Measurements from ENCODE around the gene TBC1D4. TPM values are rescaled to one million over a fixed set of nuclear protein-coding genes. Genes with fewer than 3 reads are reported as not detected.
"Not testable (repeated sequence)": the region's sequence is repeated elsewhere in the genome, so short reads cannot be mapped to it uniquely, and the experiment has no call there.

Gene TBC1D4
- total RNA-seq, 4 donors from 2014 or later: 31.0 to 91.3 (median 46.1) TPM

DNA sequence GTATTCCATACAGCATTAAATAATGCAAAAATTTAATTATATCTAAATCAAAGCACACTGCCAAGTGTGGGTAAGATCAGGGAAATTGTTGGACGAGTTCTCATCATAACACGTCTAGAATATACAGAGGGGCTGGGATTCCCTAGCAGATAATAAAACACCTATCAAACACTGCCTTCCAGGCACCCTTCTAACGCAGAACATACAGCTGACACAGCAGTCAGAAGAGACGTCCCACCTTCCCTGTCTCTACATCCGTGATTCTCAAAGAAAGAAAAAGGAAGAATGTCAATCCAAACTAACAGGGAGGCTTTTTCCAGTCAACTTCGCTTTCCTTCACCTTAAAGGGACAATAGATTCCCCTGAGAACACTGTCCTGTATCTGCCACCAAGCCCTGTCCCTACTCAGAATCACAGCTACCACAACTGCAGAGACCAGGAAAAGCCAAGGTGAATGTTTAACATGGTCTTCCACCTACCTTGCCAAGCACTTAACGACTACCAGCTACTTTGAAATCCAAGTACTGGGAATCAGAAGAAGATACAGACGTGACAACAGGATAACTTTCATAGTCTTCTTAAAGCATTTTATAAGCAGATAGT, 38.5 kb downstream of the TBC1D4 start:
- in situ Hi-C loops (cut with MboI; ENCODE audit: low pct_ligation_motif_present in 1 of 4, low pct_unique_long_range_greater_than_20kb in 1 of 4, low sequenced_read_pairs in 3 of 4): no loop called here
- WGBS, 2 donors (ENCODE audit: low coverage in 1 of 2): 38 to 48% methylated on average over 8 of the region's 8 CpGs
- Histone ChIP-seq H3K27me3 (no peaks in the 10 kb centered on the region), H3K36me3 (no peaks in the 10 kb centered on the region), H3K4me1 (peaks cover 2 to 47% (median 21%) of the 10 kb centered on the region in 4 donors), H3K27ac (peak overlapping the region; percentile 52 to 72 (median 70)), H3K4me3 (no peak overlapping the region), H3K9me3 (no peaks in the 10 kb centered on the region)
- intact Hi-C loops (cut with DNase I; ENCODE audit: low total_unique reads): no loop called here
- DNase-seq: no peak
- TF ChIP-seq EP300 (IDR thresholded peaks at IDR 0.05; ENCODE audit: low read depth) (no peak), POLR2A (IDR thresholded peaks at IDR 0.05) (no peak), POLR2AphosphoS5 (IDR thresholded peaks at IDR 0.05) (no peak)
- TF ChIP-seq, protein P1, sequence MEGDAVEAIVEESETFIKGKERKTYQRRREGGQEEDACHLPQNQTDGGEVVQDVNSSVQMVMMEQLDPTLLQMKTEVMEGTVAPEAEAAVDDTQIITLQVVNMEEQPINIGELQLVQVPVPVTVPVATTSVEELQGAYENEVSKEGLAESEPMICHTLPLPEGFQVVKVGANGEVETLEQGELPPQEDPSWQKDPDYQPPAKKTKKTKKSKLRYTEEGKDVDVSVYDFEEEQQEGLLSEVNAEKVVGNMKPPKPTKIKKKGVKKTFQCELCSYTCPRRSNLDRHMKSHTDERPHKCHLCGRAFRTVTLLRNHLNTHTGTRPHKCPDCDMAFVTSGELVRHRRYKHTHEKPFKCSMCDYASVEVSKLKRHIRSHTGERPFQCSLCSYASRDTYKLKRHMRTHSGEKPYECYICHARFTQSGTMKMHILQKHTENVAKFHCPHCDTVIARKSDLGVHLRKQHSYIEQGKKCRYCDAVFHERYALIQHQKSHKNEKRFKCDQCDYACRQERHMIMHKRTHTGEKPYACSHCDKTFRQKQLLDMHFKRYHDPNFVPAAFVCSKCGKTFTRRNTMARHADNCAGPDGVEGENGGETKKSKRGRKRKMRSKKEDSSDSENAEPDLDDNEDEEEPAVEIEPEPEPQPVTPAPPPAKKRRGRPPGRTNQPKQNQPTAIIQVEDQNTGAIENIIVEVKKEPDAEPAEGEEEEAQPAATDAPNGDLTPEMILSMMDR (IDR thresholded peaks at IDR 0.05): no peak

DNA sequence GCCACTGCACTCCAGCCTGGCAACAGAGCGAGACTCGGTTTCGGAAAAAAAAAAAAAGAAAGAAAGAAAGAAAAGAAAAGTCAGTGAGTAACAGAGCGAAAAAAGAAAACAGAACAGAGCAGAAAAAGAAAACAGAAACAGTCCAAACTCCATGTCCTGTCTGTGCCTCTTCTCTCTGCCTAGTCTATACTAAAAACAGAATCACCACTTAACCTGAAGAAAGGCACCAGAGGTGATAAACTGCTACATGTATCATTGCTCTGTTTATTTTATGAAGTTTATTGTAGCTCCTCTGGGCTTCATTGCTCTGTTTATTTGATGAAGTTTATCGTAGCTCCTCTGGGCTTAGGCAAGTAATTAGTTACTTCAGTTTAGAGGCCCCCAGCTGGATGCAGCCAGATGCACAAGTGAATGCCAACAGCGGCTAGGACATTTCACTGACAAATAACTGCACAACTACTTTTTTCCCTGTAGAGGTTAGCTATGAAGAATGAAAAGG, 39.2 kb downstream of the TBC1D4 start:
- WGBS, 2 donors (ENCODE audit: low coverage in 1 of 2): 48 to 51% methylated on average over 3 to 6 of the region's 6 CpGs
- no peaks in the 10 kb centered on the region for H3K27me3 ChIP-seq
- peak; percentile 21 for DNase-seq
- TF ChIP-seq EP300 (IDR thresholded peaks at IDR 0.05; ENCODE audit: low read depth) (no peak), POLR2AphosphoS5 (IDR thresholded peaks at IDR 0.05) (no peak), POLR2A (IDR thresholded peaks at IDR 0.05) (no peak)
- TF ChIP-seq, protein P1 (IDR thresholded peaks at IDR 0.05): no peak
- peak overlapping the region; percentile 52 to 72 (median 70) for H3K27ac ChIP-seq
- H3K36me3 ChIP-seq: no peaks in the 10 kb centered on the region
- H3K4me3 ChIP-seq: peak overlapping the region in 1 of 4 donors; percentile 15
- no peaks in the 10 kb centered on the region for H3K9me3 ChIP-seq
- in situ Hi-C loops (cut with MboI; ENCODE audit: low pct_ligation_motif_present in 1 of 4, low pct_unique_long_range_greater_than_20kb in 1 of 4, low sequenced_read_pairs in 3 of 4) (no loop called here), intact Hi-C loops (cut with DNase I; ENCODE audit: low total_unique reads) (no loop called here)
- H3K4me1 ChIP-seq: peaks cover 2 to 52% (median 26%) of the 10 kb centered on the region in 4 donors

DNA sequence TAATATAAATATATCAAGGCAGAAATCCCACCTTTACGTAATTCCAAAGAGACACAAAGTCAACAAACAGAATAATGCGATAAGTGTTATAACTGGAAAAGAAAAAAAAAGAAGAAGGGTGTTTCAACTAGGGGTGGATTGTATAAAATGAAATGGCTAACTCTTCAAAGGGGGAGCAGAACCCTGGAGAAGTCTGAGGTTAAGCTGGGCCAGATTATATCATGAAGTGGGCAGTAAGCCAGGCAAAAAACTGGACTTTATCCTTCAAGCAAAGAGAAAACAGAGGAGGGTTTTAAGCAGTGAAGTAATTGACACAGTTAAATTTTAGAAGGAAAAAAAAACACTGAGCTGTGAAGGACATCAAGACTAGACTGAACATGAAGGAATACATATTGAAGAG, 41.9 kb downstream of the TBC1D4 start:
- TF ChIP-seq POLR2A (IDR thresholded peaks at IDR 0.05) (no peak), EP300 (IDR thresholded peaks at IDR 0.05; ENCODE audit: low read depth) (no peak), POLR2AphosphoS5 (IDR thresholded peaks at IDR 0.05) (no peak)
- TF ChIP-seq, protein P1 (IDR thresholded peaks at IDR 0.05): no peak
- 46 to 51% methylated on average over 2 of the region's 2 CpGs for WGBS, 2 donors (ENCODE audit: low coverage in 1 of 2)
- Histone ChIP-seq H3K9me3 (no peaks in the 10 kb centered on the region), H3K4me3 (no peak overlapping the region), H3K4me1 (peaks cover 2 to 55% (median 30%) of the 10 kb centered on the region in 4 donors), H3K27ac (peak overlapping the region in 3 of 4 donors; percentile 52 to 56 (median 54)), H3K27me3 (no peaks in the 10 kb centered on the region), H3K36me3 (no peaks in the 10 kb centered on the region)
- in situ Hi-C loops (cut with MboI; ENCODE audit: low pct_ligation_motif_present in 1 of 4, low pct_unique_long_range_greater_than_20kb in 1 of 4, low sequenced_read_pairs in 3 of 4): no loop called here
- intact Hi-C loops (cut with DNase I; ENCODE audit: low total_unique reads): no loop called here
- DNase-seq: peak; percentile 32

DNA sequence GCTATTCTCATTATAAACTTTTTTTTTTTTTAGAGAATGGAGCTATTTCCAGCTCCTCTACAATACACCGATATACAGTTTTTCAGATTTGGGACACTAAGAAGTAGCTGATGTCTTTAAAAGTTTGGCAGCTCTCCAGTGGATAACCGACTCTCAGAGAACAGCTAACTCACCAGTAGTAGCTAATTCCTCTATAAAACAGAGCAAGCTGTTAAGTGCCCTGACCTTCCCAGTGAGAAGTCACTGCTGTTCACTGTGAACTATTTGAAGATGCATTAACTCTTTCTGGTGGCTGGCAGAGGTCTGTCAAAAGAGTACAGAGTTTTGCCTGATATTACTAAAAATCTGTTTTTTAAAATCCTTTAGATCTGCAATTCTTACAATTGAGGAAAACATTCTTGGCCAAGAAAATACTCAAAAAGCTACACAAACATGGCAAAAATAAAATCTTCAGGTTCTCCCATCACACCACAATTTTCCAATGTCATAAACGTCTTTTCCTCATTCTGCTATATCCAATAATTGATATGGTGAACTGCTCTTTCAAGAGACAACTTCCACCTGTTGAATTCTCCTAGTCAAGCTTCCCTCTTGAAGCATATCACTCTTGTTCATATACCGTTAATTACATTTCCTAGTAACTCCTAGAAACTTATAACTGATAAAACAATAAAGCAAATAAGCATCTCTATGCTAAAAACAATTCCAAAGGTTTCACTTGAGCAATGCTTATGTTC, 44.2 kb downstream of the TBC1D4 start:
- Histone ChIP-seq H3K36me3 (no peaks in the 10 kb centered on the region), H3K9me3 (no peaks in the 10 kb centered on the region), H3K4me3 (no peak overlapping the region), H3K4me1 (peaks cover 2 to 42% (median 24%) of the 10 kb centered on the region in 4 donors), H3K27me3 (no peaks in the 10 kb centered on the region), H3K27ac (no peak overlapping the region)
- in situ Hi-C loops (cut with MboI; ENCODE audit: low pct_ligation_motif_present in 1 of 4, low pct_unique_long_range_greater_than_20kb in 1 of 4, low sequenced_read_pairs in 3 of 4): no loop called here
- TF ChIP-seq POLR2AphosphoS5 (IDR thresholded peaks at IDR 0.05): no peak
- TF ChIP-seq POLR2A (IDR thresholded peaks at IDR 0.05): no peak
- TF ChIP-seq, protein P1 (IDR thresholded peaks at IDR 0.05): no peak
- no peak for TF ChIP-seq EP300 (IDR thresholded peaks at IDR 0.05; ENCODE audit: low read depth)
- no peak for DNase-seq
- intact Hi-C loops (cut with DNase I; ENCODE audit: low total_unique reads): no loop called here
- 19 to 33% methylated on average over 4 of the region's 4 CpGs for WGBS, 2 donors (ENCODE audit: low coverage in 1 of 2)

DNA sequence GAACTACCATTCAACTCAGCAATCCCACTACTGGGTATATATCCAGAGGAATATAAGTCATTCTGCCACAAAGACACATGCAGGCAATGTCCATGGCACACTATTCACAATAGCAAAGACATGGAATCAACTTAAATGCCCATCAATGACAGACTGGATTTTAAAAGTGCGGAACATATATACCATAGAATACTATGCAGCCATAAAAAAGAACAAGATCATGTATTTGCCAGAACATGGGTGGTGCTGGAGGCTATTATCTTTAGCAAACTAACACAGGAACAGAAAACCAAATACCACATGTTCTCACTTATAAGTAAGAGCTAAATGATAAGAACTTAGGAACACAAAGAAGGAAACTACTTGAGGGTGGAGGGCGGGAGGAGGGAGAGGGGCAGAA, 47.8 kb downstream of the TBC1D4 start:
- intact Hi-C loops (cut with DNase I; ENCODE audit: low total_unique reads); H3K27ac ChIP-seq; H3K27me3 ChIP-seq; H3K9me3 ChIP-seq; in situ Hi-C loops (cut with MboI; ENCODE audit: low pct_ligation_motif_present in 1 of 4, low pct_unique_long_range_greater_than_20kb in 1 of 4, low sequenced_read_pairs in 3 of 4); H3K4me3 ChIP-seq; DNase-seq; H3K36me3 ChIP-seq: not testable (repeated sequence)
- WGBS, 2 donors (ENCODE audit: low coverage in 1 of 2): 94 to 100% methylated on average over 2 of the region's 2 CpGs
- H3K4me1 ChIP-seq: peaks cover 0 to 25% (median 11%) of the 10 kb centered on the region in 4 donors
